MCF 10A (cell line): ENCODE results near the gene CACUL1. TPM values are rescaled to one million over a fixed set of nuclear protein-coding genes. Genes with fewer than 3 reads are reported as not detected.
"Not testable (repeated sequence)": the region's sequence is repeated elsewhere in the genome, so short reads cannot be mapped to it uniquely, and the experiment has no call there.

Experiments used
- BruUV-seq: library from RNA; stranded (reverse); fragments of 400-500 nt; replicated peaks from 2 replicates; lab custom pipeline; 2021; lab: Mats Ljungman, UMichigan
- CTCF ChIA-PET: fragments of 300-600 bp; sonication (Branson Sonifier 250); formaldehyde crosslinking; extraction: SDS; loops from one replicate; lab custom pipeline; 2021; ENCODE audit warnings: antibody characterized with exemption, inconsistent platforms; lab: Yijun Ruan, JAX
- POLR2A ChIA-PET: fragments of 300-600, 350-650 bp; sonication (Branson Sonifier 250); formaldehyde crosslinking; extraction: SDS; loops from one replicate; lab custom pipeline; 2020; ENCODE audit warnings: antibody characterized with exemption, inconsistent platforms; lab: Yijun Ruan, JAX
- DNase-seq: peaks from one replicate; pipeline ENCODE4 v3.0.0-alpha.2; 2018; ENCODE audit not compliant: unreplicated experiment
- H3K27ac Mint-ChIP-seq: one replicate; pipeline ENCODE4 v1.8.0; 2022; ENCODE audit warnings: mild to moderate bottlenecking, low read depth, mixed read lengths; ENCODE audit not compliant: unreplicated experiment
- H3K27me3 Mint-ChIP-seq: one replicate; pipeline ENCODE4 v1.8.0; 2022; ENCODE audit warnings: mixed read lengths; ENCODE audit not compliant: insufficient read depth, unreplicated experiment
- H3K36me3 Mint-ChIP-seq: one replicate; pipeline ENCODE4 v1.8.0; 2022; ENCODE audit warnings: mild to moderate bottlenecking, moderate library complexity, mixed read lengths; ENCODE audit not compliant: insufficient read depth, unreplicated experiment
- H3K4me1 Mint-ChIP-seq: one replicate; pipeline ENCODE4 v1.8.0; 2022; ENCODE audit warnings: mixed read lengths; ENCODE audit not compliant: insufficient read depth, unreplicated experiment
- H3K4me3 Mint-ChIP-seq: one replicate; pipeline ENCODE4 v1.8.0; 2022; ENCODE audit warnings: mild to moderate bottlenecking, moderate library complexity, mixed read lengths; ENCODE audit not compliant: unreplicated experiment
- H3K9me3 Mint-ChIP-seq: one replicate; pipeline ENCODE4 v1.8.0; 2022; ENCODE audit warnings: mixed read lengths; ENCODE audit not compliant: unreplicated experiment
- CTCF ChIP-seq: fragments of 200-600 bp; IDR thresholded peaks from one replicate; pipeline ENCODE4 v1.8.0; 2022; ENCODE audit warnings: antibody characterized with exemption, mild to moderate bottlenecking; ENCODE audit not compliant: unreplicated experiment
- intact Hi-C: fragments of 100-400 bp; cut with micrococcal nuclease; formaldehyde crosslinking; loops from 2 replicates; pipeline ENCODE4 v1.14.1; 2022
- total RNA-seq: library from RNA; stranded (reverse); gene quantifications from 2 replicates; pipeline ENCODE4 v1.2.3, GENCODE V29; 2022

CACUL1 gene
- total RNA-seq, 1 experiment from 2014 or later = 45.9 TPM

GRCh38 chr10:118664321-118664720 lies 90.4 kb downstream of the CACUL1 start:
- Mint-ChIP-seq H3K9me3 (peaks cover 8% of the 10 kb centered on the region), H3K4me1 (peaks cover 4% of the 10 kb centered on the region), H3K27ac (no peak overlapping the region), H3K27me3 (peaks cover 10% of the 10 kb centered on the region), H3K36me3 (peaks cover 5% of the 10 kb centered on the region), H3K4me3 (no peak overlapping the region)
- intact Hi-C loops = no loop called here
- no peak for TF ChIP-seq CTCF
- no peak for DNase-seq
- BruUV-seq = no TSS peak
- ChIA-PET CTCF (no interaction called here), POLR2A (no interaction called here)

- Mint-ChIP-seq H3K4me3 (no peak overlapping the region), H3K27me3 (peaks cover 15% of the 10 kb centered on the region), H3K4me1 (peaks cover 5% of the 10 kb centered on the region), H3K36me3 (peaks cover 5% of the 10 kb centered on the region), H3K9me3 (peaks cover 8% of the 10 kb centered on the region), H3K27ac (no peak overlapping the region)
- intact Hi-C loops = no loop called here
- ChIA-PET POLR2A (no interaction called here), CTCF (interaction anchor here (0.5 to 0.7 kb wide), 2 partner anchors 74 to 88 kb away, joined by 3 read pairs; no protein-coding TSS in a partner anchor)
- no peak for TF ChIP-seq CTCF
- no peak for DNase-seq
- no TSS peak for BruUV-seq
Measured at GRCh38 chr10:118663176-118663575, 91.6 kb downstream of the CACUL1 start.

GRCh38 chr10:118662228-118663035 lies 92.3 kb downstream of the CACUL1 start:
- ChIA-PET POLR2A (no interaction called here), CTCF (interaction anchor here (0.7 to 0.9 kb wide), 3 partner anchors 57 to 87 kb away, joined by 3 to 4 read pairs (median 3); no protein-coding TSS in a partner anchor)
- Mint-ChIP-seq H3K4me1 (peaks cover 5% of the 10 kb centered on the region), H3K27me3 (peaks cover 22% of the 10 kb centered on the region), H3K4me3 (no peak overlapping the region), H3K36me3 (peaks cover 5% of the 10 kb centered on the region), H3K27ac (no peak overlapping the region), H3K9me3 (peaks cover 8% of the 10 kb centered on the region)
- DNase-seq = peak; percentile 25
- no peak for TF ChIP-seq CTCF
- BruUV-seq = no TSS peak
- intact Hi-C loops = no loop called here

GRCh38 chr10:118658762-118659161 lies 96.0 kb downstream of the CACUL1 start:
- Mint-ChIP-seq H3K9me3 (peaks cover 8% of the 10 kb centered on the region), H3K4me1 (peaks cover 5% of the 10 kb centered on the region), H3K27ac (no peak overlapping the region), H3K27me3 (peaks cover 59% of the 10 kb centered on the region), H3K4me3 (no peak overlapping the region), H3K36me3 (no peaks in the 10 kb centered on the region)
- intact Hi-C loops = no loop called here
- ChIA-PET CTCF (interaction anchor here (0.9 to 1.1 kb wide), 2 partner anchors 26 to 61 kb away, joined by 3 to 4 read pairs; no protein-coding TSS in a partner anchor), POLR2A (no interaction called here)
- no peak for TF ChIP-seq CTCF
- no TSS peak for BruUV-seq
- DNase-seq = no peak

- H3K4me1 Mint-ChIP-seq, DNase-seq, intact Hi-C loops, H3K36me3 Mint-ChIP-seq, H3K27ac Mint-ChIP-seq, H3K9me3 Mint-ChIP-seq, POLR2A ChIA-PET, BruUV-seq, H3K4me3 Mint-ChIP-seq: not testable (repeated sequence)
- peaks cover 65% of the 10 kb centered on the region for H3K27me3 Mint-ChIP-seq
- CTCF ChIA-PET = interaction anchor here (0.7 to 1.1 kb wide), 3 partner anchors 27 to 1710 kb away, joined by 3 to 5 read pairs (median 3); no protein-coding TSS in a partner anchor
Measured at GRCh38 chr10:118658168-118658567, 96.6 kb downstream of the CACUL1 start.

- intact Hi-C loops, DNase-seq, H3K4me1 Mint-ChIP-seq, H3K4me3 Mint-ChIP-seq, BruUV-seq, H3K9me3 Mint-ChIP-seq, H3K36me3 Mint-ChIP-seq, H3K27ac Mint-ChIP-seq: not testable (repeated sequence)
- CTCF ChIA-PET = interaction anchor here (0.5 kb wide), 1 partner anchor 66 kb away, joined by 3 read pairs; no protein-coding TSS in a partner anchor
- POLR2A ChIA-PET = interaction anchor here (1.2 kb wide), 1 partner anchor 33 kb away, joined by 3 read pairs; no protein-coding TSS in a partner anchor
- peaks cover 86% of the 10 kb centered on the region for H3K27me3 Mint-ChIP-seq
Measured at GRCh38 chr10:118645294-118645693, 109.5 kb downstream of the CACUL1 start.
